Endothelial cell of umbilical vein (primary cell): ENCODE results near the gene NTSR1. TPM values are rescaled to one million over a fixed set of nuclear protein-coding genes. Genes with fewer than 3 reads are reported as not detected.

Source experiments
- BruUV-seq: library from RNA; stranded (reverse); fragments of 400-500 nt; replicated peaks from 2 replicates; lab custom pipeline; 2021; lab: Mats Ljungman, UMichigan
- CTCF ChIA-PET: fragments of 300-600, 350-600 bp; sonication (Branson Sonifier 250); formaldehyde crosslinking; loops from one replicate; lab custom pipeline; 2021; ENCODE audit warnings: antibody characterized with exemption, inconsistent platforms; lab: Charles Lee
- POLR2A ChIA-PET: fragments of 300-600, 350-600 bp; sonication (Branson Sonifier 250); formaldehyde crosslinking; loops from one replicate; lab custom pipeline; 2021; ENCODE audit warnings: antibody characterized with exemption, inconsistent platforms; lab: Charles Lee
- DNase-seq: peaks from one replicate; pipeline ENCODE4 v3.0.0-alpha.2; 2011; ENCODE audit warnings: low read depth, low spot score
- FAIRE-seq: peaks from 2 replicates; lab custom pipeline; 2011; peaks lifted over from hg19 to GRCh38; lab: Jason Lieb, UNC
- H2AFZ ChIP-seq: 2 replicates; pipeline ENCODE4 v1.6.0; 2012; ENCODE audit warnings: low read depth, low read length, control low read depth, inconsistent platforms
- H3K27ac ChIP-seq: 2 replicates; pipeline ENCODE4 v1.5.1; 2011; ENCODE audit warnings: low read depth, mild to moderate bottlenecking, control low read depth, low read length, moderate library complexity; ENCODE audit not compliant: insufficient read depth
- H3K27me3 ChIP-seq, 2 experiments: 2 replicates each; pipeline versions ENCODE4 v1.6.0 to v1.6.1; 2011; ENCODE audit warnings: low read length in 2 of 2, mixed read lengths in 1 of 2; ENCODE audit not compliant: control insufficient read depth in 2 of 2, insufficient read depth in 2 of 2
- H3K36me3 ChIP-seq, 2 experiments: 2 replicates in 1 of 2; 3 replicates in 1 of 2; pipeline ENCODE4 v1.5.1; 2011; ENCODE audit warnings: low read length in 2 of 2, mild to moderate bottlenecking in 1 of 2, moderate library complexity in 1 of 2; ENCODE audit not compliant: control insufficient read depth in 2 of 2, insufficient read depth in 2 of 2; ENCODE audit errors: extremely low read depth in 1 of 2
- H3K4me1 ChIP-seq: 3 replicates; pipeline ENCODE4 v1.5.1; 2011; ENCODE audit warnings: mild to moderate bottlenecking, low read length; ENCODE audit not compliant: control insufficient read depth, insufficient read depth; ENCODE audit errors: extremely low read depth
- H3K4me2 ChIP-seq: 2 replicates; pipeline ENCODE4 v1.6.1; 2011; ENCODE audit warnings: low read length, control low read depth, mixed read lengths; ENCODE audit not compliant: insufficient read depth
- H3K4me3 ChIP-seq, 3 experiments: fragments of 200-600 bp in 1 of 3; sonication (generic), shearing (Covaris generic) in 1 of 3; replicated peaks in 1 of 3; 2 replicates each; pipeline ENCODE4 v1.5.1; 2011 to 2016; ENCODE audit warnings: control low read depth in 3 of 3, low read length in 3 of 3, mild to moderate bottlenecking in 2 of 3, inconsistent platforms in 1 of 3, low read depth in 1 of 3, moderate library complexity in 1 of 3; ENCODE audit not compliant: insufficient read depth in 1 of 3
- H3K79me2 ChIP-seq: 2 replicates; pipeline ENCODE4 v1.6.0; 2012; ENCODE audit warnings: low read length, inconsistent platforms; ENCODE audit not compliant: control insufficient read depth, insufficient read depth
- H3K9ac ChIP-seq: replicated peaks from 2 replicates; pipeline ENCODE3; 2011; ENCODE audit warnings: low read length, control low read depth; ENCODE audit not compliant: insufficient read depth; ENCODE audit errors: extremely low read depth
- H3K9me1 ChIP-seq: replicated peaks from 3 replicates; pipeline ENCODE4 v1.6.0; 2011; ENCODE audit warnings: mild to moderate bottlenecking, low read length; ENCODE audit not compliant: control insufficient read depth, insufficient read depth; ENCODE audit errors: extremely low read depth
- H3K9me3 ChIP-seq: replicated peaks from 2 replicates; pipeline ENCODE4 v1.5.1; 2012; ENCODE audit warnings: low read length, inconsistent platforms; ENCODE audit not compliant: control insufficient read depth, insufficient read depth
- H4K20me1 ChIP-seq: replicated peaks from 2 replicates; pipeline ENCODE3; 2011; ENCODE audit warnings: mild to moderate bottlenecking, low read length; ENCODE audit not compliant: control insufficient read depth, insufficient read depth; ENCODE audit errors: extremely low read depth
- CTCF ChIP-seq, 2 donors: IDR thresholded peaks; 1 replicate in 1 of 2; 2 replicates in 1 of 2; pipeline ENCODE4 v1.5.1; 2011; ENCODE audit warnings: low read length in 2 of 2, mild to moderate bottlenecking in 2 of 2, moderate library complexity in 2 of 2, control low read depth in 1 of 2, inconsistent platforms in 1 of 2, low read depth in 1 of 2; ENCODE audit not compliant: insufficient read depth in 1 of 2; ENCODE audit errors: extremely low read depth in 1 of 2
- EZH2 ChIP-seq: IDR thresholded peaks from 2 replicates; pipeline ENCODE4 v1.6.1; 2012; ENCODE audit warnings: borderline replicate concordance, low read depth, mild to moderate bottlenecking, moderate library complexity, low read length, inconsistent platforms; ENCODE audit not compliant: severe bottlenecking
- FOS ChIP-seq: IDR thresholded peaks from 2 replicates; pipeline ENCODE4 v1.6.1; 2011; ENCODE audit warnings: mild to moderate bottlenecking, low read length, moderate library complexity, borderline replicate concordance; ENCODE audit not compliant: insufficient read depth
- GATA2 ChIP-seq: IDR thresholded peaks from 2 replicates; pipeline ENCODE4 v1.7.0; 2011; ENCODE audit warnings: low read depth, mild to moderate bottlenecking, moderate library complexity, mixed read lengths, low read length; ENCODE audit not compliant: insufficient read length, insufficient read depth
- JUN ChIP-seq: IDR thresholded peaks from 2 replicates; pipeline ENCODE4 v1.6.1; 2011; ENCODE audit warnings: borderline replicate concordance, low read depth; ENCODE audit not compliant: insufficient read length, insufficient read depth
- MAX ChIP-seq: IDR thresholded peaks from 2 replicates; pipeline ENCODE4 v1.6.1; 2011; ENCODE audit not compliant: insufficient read depth, insufficient read length
- MYC ChIP-seq: IDR thresholded peaks from one replicate; pipeline ENCODE4 v1.6.1; 2011; ENCODE audit warnings: mild to moderate bottlenecking, low read depth, low read length
- POLR2A ChIP-seq: IDR thresholded peaks from 2 replicates; pipeline ENCODE4 v1.6.1; 2012; ENCODE audit warnings: low read depth, mild to moderate bottlenecking, control low read depth, low read length
- POLR2AphosphoS5 ChIP-seq: IDR thresholded peaks from 2 replicates; pipeline ENCODE4 v1.6.1; 2012; ENCODE audit warnings: low read depth, mild to moderate bottlenecking, control low read depth, low read length, moderate library complexity; ENCODE audit not compliant: insufficient read depth
- dilution Hi-C: fragments of 300-500 bp; cut with MboI; formaldehyde crosslinking; loops from one replicate; pipeline ENCODE4 v1.15.0; 2019; ENCODE audit warnings: low sequenced_read_pairs; ENCODE audit not compliant: extremely low pct_ligation_motif_present
- intact Hi-C: fragments of 100-400 bp; cut with micrococcal nuclease; formaldehyde crosslinking; loops from one replicate; pipeline ENCODE4 v1.10.0; 2022
- polyA plus RNA-seq, 4 experiments: library from polyadenylated mRNA; depleted of rRNA in 3 of 4; stranded (reverse) in 3 of 4; unstranded in 1 of 4; fragments of >200 nt; gene quantifications; 2 replicates each; pipeline versions ENCODE4 v1.2.1 to v1.2.3, GENCODE V29; 2011 to 2012; ENCODE audit warnings: missing spikeins in 1 of 4
- total RNA-seq: library from RNA; stranded (reverse); gene quantifications from 2 replicates; pipeline ENCODE4 v1.2.3, GENCODE V29; 2021

NTSR1 gene
- total and polyA plus RNA-seq, 2 donors (not counting 3 experiments of a cell fraction or from before 2014, with no cell fraction given): 0.14 to 2.1 TPM

GRCh38 chr20:62691487-62691886 lies 17.1 kb upstream of the NTSR1 start:
- H3K27ac ChIP-seq: no peak overlapping the region
- intact Hi-C loops (no loop called here), dilution Hi-C loops (no loop called here)
- BruUV-seq: no TSS peak
- ChIA-PET CTCF (interaction anchor here (1.0 kb wide), 1 partner anchor 12 kb away, joined by 3 read pairs; no protein-coding TSS in a partner anchor), POLR2A (no interaction called here)
- no peak for DNase-seq
- H4K20me1 ChIP-seq: no peaks in the 10 kb centered on the region
- H3K9me3 ChIP-seq: no peaks in the 10 kb centered on the region
- H3K9ac ChIP-seq: no peak overlapping the region
- no peak overlapping the region for H2AFZ ChIP-seq
- FAIRE-seq: no peak
- no peak overlapping the region for H3K4me3 ChIP-seq
- no peak for TF ChIP-seq MAX
- TF ChIP-seq POLR2AphosphoS5: no peak
- TF ChIP-seq JUN: no peak
- no peak for TF ChIP-seq POLR2A
- TF ChIP-seq GATA2: no peak
- no peak overlapping the region for H3K4me2 ChIP-seq
- no peaks in the 10 kb centered on the region for H3K9me1 ChIP-seq
- H3K4me1 ChIP-seq: no peaks in the 10 kb centered on the region
- H3K36me3 ChIP-seq: no peaks in the 10 kb centered on the region
- no peaks in the 10 kb centered on the region for H3K27me3 ChIP-seq
- no peaks in the 10 kb centered on the region for H3K79me2 ChIP-seq

GRCh38 chr20:62692176-62692575 lies 16.5 kb upstream of the NTSR1 start:
- no TSS peak for BruUV-seq
- POLR2A ChIA-PET: no interaction called here
- dilution Hi-C loops: no loop called here

More at GRCh38 chr20:62692176-62692575, 16.5 kb upstream of the NTSR1 start:
- Histone ChIP-seq H3K9me1 (no peaks in the 10 kb centered on the region), H3K9ac (no peak overlapping the region), H3K4me1 (no peaks in the 10 kb centered on the region), H2AFZ (no peak overlapping the region), H3K4me2 (no peak overlapping the region), H3K27ac (no peak overlapping the region), H3K79me2 (no peaks in the 10 kb centered on the region), H3K9me3 (no peaks in the 10 kb centered on the region), H3K27me3 (no peaks in the 10 kb centered on the region), H3K36me3 (no peaks in the 10 kb centered on the region), H4K20me1 (no peaks in the 10 kb centered on the region), H3K4me3 (no peak overlapping the region)
- CTCF ChIA-PET: interaction anchor here (1.0 kb wide), 1 partner anchor 11 kb away, joined by 3 read pairs; no protein-coding TSS in a partner anchor
- intact Hi-C loops: no loop called here
- no peak for FAIRE-seq
- TF ChIP-seq MYC (no peak), POLR2A (no peak), MAX (no peak), CTCF (IDR thresholded peaks at IDR 0.05; ENCODE audit: extremely low read depth in 1 of 2, insufficient read depth in 1 of 2, low read depth in 1 of 2, low read length in 2 of 2) (no peak), JUN (no peak), FOS (no peak), POLR2AphosphoS5 (no peak), EZH2 (no peak), GATA2 (no peak)
- no peak for DNase-seq
